Kidney (tissue), 14 donors: Measurements from ENCODE around the gene KLRF2. TPM values are rescaled to one million over a fixed set of nuclear protein-coding genes. Genes with fewer than 3 reads are reported as not detected.
A peak's percentile ranks its signal among the peaks of the same experiment; 100 is the strongest.

Source experiments
- DNase-seq, 5 donors: peaks; one replicate each; pipeline ENCODE4 v3.0.0-alpha.2; 2013 to 2020
- FAIRE-seq: peaks from 2 replicates; lab custom pipeline; 2012; peaks lifted over from hg19 to GRCh38; lab: Jason Lieb, UNC
- H3K27ac ChIP-seq, 2 donors: one replicate each; pipeline ENCODE4 v1.7.0; 2013; ENCODE audit warnings: low read depth in 2 of 2, low read length in 2 of 2, inconsistent platforms in 1 of 2
- H3K27me3 ChIP-seq: one replicate; pipeline ENCODE4 v1.7.1; 2013; ENCODE audit warnings: low read length, inconsistent platforms; ENCODE audit not compliant: control insufficient read depth, insufficient read depth
- H3K36me3 ChIP-seq, 3 donors: one replicate each; pipeline versions ENCODE4 v1.7.0 to v1.7.1; 2013; ENCODE audit warnings: low read length in 3 of 3, control low read depth in 1 of 3, inconsistent platforms in 1 of 3; ENCODE audit not compliant: insufficient read depth in 3 of 3, control insufficient read depth in 2 of 3
- H3K4me1 ChIP-seq, 3 donors: one replicate each; pipeline versions ENCODE4 v1.7.0 to v1.7.1; 2013; ENCODE audit warnings: low read length in 3 of 3, inconsistent platforms in 1 of 3, low read depth in 1 of 3; ENCODE audit not compliant: control insufficient read depth in 2 of 3, insufficient read depth in 2 of 3
- H3K4me3 ChIP-seq, 3 donors: one replicate each; pipeline versions ENCODE4 v1.7.0 to v1.8.1; 2013; ENCODE audit warnings: low read length in 3 of 3, control low read depth in 1 of 3, inconsistent platforms in 1 of 3
- H3K9ac ChIP-seq, 3 donors: one replicate each; pipeline versions ENCODE4 v1.7.0 to v1.7.1; 2013; ENCODE audit warnings: low read length in 3 of 3, control low read depth in 1 of 3, inconsistent platforms in 1 of 3
- H3K9me3 ChIP-seq, 3 donors: one replicate each; pipeline versions ENCODE4 v1.7.0 to v1.7.1; 2013; ENCODE audit warnings: low read length in 3 of 3, control low read depth in 1 of 3, inconsistent platforms in 1 of 3; ENCODE audit not compliant: control insufficient read depth in 2 of 3, insufficient read depth in 1 of 3
- CTCF ChIP-seq: IDR thresholded peaks from 3 replicates; pipeline ENCODE4 v1.5.1; 2012; ENCODE audit warnings: mild to moderate bottlenecking, moderate library complexity, borderline replicate concordance; ENCODE audit not compliant: insufficient read depth; ENCODE audit errors: extremely low read depth
- intact Hi-C: fragments of 100-400 bp; cut with DNase I; formaldehyde crosslinking; loops from one replicate; pipeline ENCODE4 v1.11.1; 2022
- polyA plus RNA-seq: library from polyadenylated mRNA; stranded (reverse); fragments of 350-450 nt; fragmentation: Illumina TruSeq; extraction: RNeasy Lipid Tissue Mini Kit (QIAGEN cat#74804); gene quantifications from one replicate; pipeline ENCODE4 v1.2.3, GENCODE V29; 2014; ENCODE audit warnings: low read depth, low replicate concordance; ENCODE audit not compliant: insufficient read depth
- total RNA-seq: library from RNA; stranded (reverse); fragmentation: NEBNext Ultra II Directional; extraction: Animal tissue kit (Norgen Biotek cat#: 25700); gene quantifications from one replicate; pipeline ENCODE4 v1.2.1, GENCODE V29; 2021
- donor health status: control.
- donor health status: control.
- donor health status: control.
- donor health status: control.
- donor health status: control.
- donor health status: DM: yes; HTN: yes; CAD: no.
- donor health status: Normal renal cell carcinoma (clear cell type).

KLRF2 gene
- total and polyA plus RNA-seq, 2 donors from 2014 or later: not detected

DNA sequence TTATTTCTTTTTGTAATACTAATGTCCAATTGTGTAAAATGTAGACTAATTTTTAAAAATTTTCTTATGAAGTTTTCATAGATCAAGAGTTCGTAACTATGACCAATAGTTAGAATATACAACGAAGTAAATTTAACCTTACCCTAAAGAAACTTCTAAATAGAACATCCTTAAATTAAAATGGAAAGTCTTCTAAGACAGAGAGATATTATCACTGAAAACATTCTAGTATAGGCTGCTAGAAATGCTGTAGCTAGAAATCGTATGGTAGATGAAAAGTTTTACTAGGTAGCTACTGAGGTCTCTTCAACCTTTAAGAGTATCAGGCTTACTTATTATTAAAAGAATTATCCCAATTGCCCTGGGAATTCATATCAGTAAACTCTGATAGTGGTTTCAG lies 50.0 kb downstream of the KLRF2 start:
- TF ChIP-seq CTCF: no peak
- no peak overlapping the region for H3K27ac ChIP-seq
- H3K9ac ChIP-seq: no peak overlapping the region
- DNase-seq (no peak), FAIRE-seq (no peak)
- no peak overlapping the region for H3K4me3 ChIP-seq
- intact Hi-C loops: no loop called here
- H3K4me1 ChIP-seq: no peaks in the 10 kb centered on the region
- H3K36me3 ChIP-seq: no peaks in the 10 kb centered on the region
- no peaks in the 10 kb centered on the region for H3K9me3 ChIP-seq
- no peaks in the 10 kb centered on the region for H3K27me3 ChIP-seq

DNA sequence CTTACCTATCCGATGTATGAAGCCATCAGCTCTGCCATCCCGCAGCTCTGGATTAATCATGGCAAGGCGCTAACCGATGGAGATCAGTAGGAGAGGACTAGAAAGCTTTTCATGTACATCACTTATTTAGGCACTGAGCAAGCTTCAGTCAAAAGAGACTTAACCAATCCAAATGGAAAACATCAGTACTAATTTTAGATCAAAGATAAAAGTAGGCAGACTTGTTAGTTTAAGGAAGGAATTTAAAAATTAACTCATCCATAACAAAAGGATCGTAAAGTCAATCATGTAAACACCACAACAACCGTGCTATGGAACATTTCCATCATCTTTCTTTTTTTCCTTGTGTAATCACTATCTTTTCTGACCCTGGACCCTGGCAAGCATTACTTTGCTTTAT lies 51.0 kb downstream of the KLRF2 start, which contains the start of gene CLEC2A:
Gene CLEC2A (minus strand): TSS at position 101 of the 400 bp plus-strand sequence. CDS start 41 bp downstream, at position 60.
- Histone ChIP-seq H3K4me3 (no peak within 1 kb of the TSS), H3K36me3 (no peaks in the 10 kb centered on the region), H3K9ac (no peak within 1 kb of the TSS), H3K27ac (no peak within 1 kb of the TSS), H3K9me3 (no peaks in the 10 kb centered on the region), H3K4me1 (no peaks in the 10 kb centered on the region), H3K27me3 (no peaks in the 10 kb centered on the region)
- no peak for DNase-seq
- TF ChIP-seq CTCF: no peak
- FAIRE-seq: no peak
- intact Hi-C loops: no loop called here

GRCh38 chr12:9933958-9934357 lies 52.7 kb downstream of the KLRF2 start:
- H3K4me3 ChIP-seq: no peak overlapping the region
- H3K27ac ChIP-seq: no peak overlapping the region
- TF ChIP-seq CTCF: no peak
- DNase-seq (peak in 1 of 5 donors; percentile 7), FAIRE-seq (no peak)
- H3K4me1 ChIP-seq: no peaks in the 10 kb centered on the region
- H3K36me3 ChIP-seq: no peaks in the 10 kb centered on the region
- no peaks in the 10 kb centered on the region for H3K9me3 ChIP-seq
- intact Hi-C loops: no loop called here
- no peaks in the 10 kb centered on the region for H3K27me3 ChIP-seq
- no peak overlapping the region for H3K9ac ChIP-seq

- Histone ChIP-seq H3K27ac (no peak overlapping the region), H3K4me1 (no peaks in the 10 kb centered on the region), H3K27me3 (no peaks in the 10 kb centered on the region), H3K36me3 (no peaks in the 10 kb centered on the region), H3K4me3 (no peak overlapping the region), H3K9ac (no peak overlapping the region), H3K9me3 (no peaks in the 10 kb centered on the region)
- intact Hi-C loops: no loop called here
- FAIRE-seq (no peak), DNase-seq (no peak)
- no peak for TF ChIP-seq CTCF
Observed at GRCh38 chr12:9935026-9935425, 53.7 kb downstream of the KLRF2 start.
